Measurements from ENCODE around the gene TRAPPC10.

DNA sequence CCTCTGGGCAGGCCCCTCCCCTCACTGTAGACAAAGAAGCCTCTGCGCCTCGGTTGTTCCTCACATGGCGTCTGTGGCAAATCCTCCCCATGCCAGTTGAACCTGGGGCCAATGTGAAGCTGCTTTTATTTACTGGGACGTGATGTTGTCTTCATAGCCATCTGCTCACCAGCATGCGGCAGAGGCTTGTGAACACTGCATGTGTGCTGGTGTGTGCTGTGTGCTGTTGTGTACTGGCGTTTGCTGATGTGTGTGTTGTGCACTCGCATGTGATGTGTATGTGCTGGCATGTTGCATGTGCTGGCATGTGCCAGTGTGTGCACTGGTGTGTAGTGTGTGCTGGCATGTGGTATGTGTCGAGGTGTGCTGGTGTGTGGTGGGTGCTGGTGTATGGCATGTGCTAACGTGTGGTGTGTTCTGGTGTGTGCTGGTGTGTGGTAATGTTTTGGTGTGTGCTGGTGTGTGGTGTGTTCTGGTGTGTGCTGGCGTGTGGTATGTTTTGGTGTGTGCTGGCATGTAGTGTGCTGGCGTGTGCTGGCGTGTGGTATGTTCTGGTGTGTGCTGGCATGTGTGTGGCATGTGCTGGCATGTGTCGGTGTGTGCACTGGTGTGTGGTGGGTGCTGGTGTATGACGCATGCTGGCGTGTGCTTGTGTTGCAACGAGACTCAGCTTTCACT is 37.2 kb upstream of the TRAPPC10 start:
- TF ChIP-seq, protein P1, sequence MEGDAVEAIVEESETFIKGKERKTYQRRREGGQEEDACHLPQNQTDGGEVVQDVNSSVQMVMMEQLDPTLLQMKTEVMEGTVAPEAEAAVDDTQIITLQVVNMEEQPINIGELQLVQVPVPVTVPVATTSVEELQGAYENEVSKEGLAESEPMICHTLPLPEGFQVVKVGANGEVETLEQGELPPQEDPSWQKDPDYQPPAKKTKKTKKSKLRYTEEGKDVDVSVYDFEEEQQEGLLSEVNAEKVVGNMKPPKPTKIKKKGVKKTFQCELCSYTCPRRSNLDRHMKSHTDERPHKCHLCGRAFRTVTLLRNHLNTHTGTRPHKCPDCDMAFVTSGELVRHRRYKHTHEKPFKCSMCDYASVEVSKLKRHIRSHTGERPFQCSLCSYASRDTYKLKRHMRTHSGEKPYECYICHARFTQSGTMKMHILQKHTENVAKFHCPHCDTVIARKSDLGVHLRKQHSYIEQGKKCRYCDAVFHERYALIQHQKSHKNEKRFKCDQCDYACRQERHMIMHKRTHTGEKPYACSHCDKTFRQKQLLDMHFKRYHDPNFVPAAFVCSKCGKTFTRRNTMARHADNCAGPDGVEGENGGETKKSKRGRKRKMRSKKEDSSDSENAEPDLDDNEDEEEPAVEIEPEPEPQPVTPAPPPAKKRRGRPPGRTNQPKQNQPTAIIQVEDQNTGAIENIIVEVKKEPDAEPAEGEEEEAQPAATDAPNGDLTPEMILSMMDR (conservative IDR thresholded peaks at IDR 0.05; ENCODE audit: low read length) = no peak
- no peak for TF ChIP-seq EZH2phosphoT487 (IDR thresholded peaks at IDR 0.05; ENCODE audit: borderline replicate concordance)
